NCI-H2107 treated with DMSO at 0.1 percent for 48 hours (cell line): Measurements from ENCODE around the gene CAMKMT.
"Not testable (repeated sequence)": the region's sequence is repeated elsewhere in the genome, so short reads cannot be mapped to it uniquely, and the experiment has no call there.

Experiments
- DNase-seq: peaks from one replicate; lab custom pipeline; 2025; ENCODE audit not compliant: unreplicated experiment; lab: John Stamatoyannopoulos, UW

Gene CAMKMT

GRCh38 chr2:44580875-44581515, 219.2 kb downstream of the CAMKMT start:
- no peak for DNase-seq

GRCh38 chr2:44582363-44583008, 220.7 kb downstream of the CAMKMT start:
- no peak for DNase-seq

DNA sequence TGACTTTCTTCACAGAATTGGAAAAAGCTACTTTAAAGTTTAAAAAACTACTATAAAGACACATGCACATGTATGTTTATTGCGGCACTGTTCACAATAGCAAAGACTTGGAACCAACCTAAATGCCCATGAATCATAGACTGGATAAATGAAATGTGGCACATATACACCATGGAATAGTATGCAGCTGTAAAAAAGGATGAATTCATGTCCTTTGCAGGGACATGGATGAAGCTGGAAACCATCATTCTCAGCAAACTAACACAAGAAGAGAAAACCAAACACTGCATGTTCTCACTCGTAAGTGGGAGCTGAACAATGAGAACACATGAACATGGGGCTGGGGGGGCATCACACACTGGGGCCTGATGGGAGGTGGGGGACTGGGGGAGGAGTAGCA, 233.9 kb downstream of the CAMKMT start:
- not testable (repeated sequence) for DNase-seq

DNA sequence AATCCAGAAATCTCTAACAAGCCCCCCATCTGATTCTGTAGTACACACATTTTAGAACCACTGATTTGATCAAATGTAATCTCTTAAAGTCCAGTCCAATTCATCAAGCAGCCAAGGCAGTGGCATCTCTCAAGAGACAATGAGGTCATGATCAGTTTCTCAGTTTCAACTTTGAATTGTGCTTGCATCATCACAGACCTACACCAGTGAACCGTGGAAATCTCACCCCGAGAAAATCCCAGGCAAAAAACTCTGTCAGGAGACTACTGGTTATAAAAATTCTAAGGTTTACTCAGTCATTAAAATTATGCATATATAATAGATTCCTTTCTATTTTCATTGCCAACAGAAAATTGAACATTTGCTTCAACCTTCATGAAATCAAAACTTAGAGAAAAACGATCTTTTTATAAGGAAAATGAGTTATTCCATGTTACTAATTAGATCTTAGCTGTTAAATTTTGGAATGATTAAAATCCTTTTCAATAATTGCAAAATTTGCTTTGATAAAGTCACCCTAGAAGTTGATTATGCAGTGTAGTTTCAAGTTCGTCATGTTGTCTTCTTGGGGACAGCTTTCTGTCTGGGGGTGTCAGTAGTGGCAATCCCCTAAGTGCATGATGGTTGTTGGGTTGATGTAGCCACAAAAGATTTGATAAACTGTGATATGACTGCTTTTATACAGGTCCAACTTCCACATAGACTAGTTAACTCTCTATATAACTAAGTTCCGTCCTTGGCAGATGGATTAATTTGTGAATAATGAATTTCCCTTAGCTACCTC, 235.0 kb downstream of the CAMKMT start:
- no peak for DNase-seq

DNA sequence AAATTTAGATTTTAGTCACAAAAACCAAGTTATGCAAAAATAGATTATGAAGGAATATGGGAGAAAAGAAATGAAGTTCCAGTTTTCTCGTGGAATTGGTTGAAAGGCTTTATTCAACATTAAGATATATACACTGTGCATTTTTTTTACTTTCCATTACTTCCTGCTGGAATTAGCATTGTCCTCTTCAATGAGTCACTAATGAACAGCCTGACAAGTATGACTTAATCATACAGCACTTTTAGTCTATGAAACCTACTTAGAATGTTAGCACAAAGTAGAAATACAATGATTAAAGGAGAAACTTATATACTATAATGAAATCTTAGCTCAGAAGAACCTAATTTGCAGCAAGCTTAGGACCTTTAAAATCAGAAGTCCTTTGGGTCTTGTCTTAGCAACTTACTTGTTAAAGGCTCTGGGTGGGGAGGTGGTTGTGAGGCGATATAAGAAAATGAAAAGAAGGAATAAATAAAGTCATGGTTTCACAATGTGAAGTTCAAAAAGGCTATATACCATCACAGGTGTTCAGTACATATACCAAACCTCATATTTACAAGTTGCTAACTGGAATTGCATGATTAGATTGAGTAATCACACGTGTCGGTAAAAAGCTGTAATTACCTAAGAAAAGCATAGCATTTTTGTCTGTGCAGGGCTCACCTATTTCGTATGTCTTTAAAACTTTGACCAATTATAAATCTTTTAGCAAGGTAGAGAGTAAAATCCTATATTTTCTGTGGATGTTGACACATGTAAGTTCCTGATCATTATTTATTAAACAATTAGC, 236.8 kb downstream of the CAMKMT start:
- no peak for DNase-seq

DNA sequence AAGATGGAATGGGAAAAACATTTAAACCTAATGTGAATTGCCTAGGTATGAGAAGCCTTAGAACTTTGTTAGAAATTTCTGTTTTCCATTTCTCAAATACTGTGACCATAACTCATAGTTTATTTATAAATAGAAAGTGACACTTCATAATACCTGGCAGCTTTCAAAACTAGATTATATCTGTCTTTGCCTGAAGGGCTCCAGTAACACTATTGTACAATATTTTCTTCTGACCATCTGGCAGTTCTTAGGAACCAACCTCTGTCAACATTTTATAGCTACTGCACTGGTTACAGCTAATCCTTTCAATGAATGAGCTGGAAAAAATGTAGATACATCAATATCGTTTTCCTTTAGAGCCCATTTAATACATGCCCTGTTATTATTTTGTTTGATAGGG, 237.4 kb downstream of the CAMKMT start:
- peak; percentile 21 for DNase-seq

DNA sequence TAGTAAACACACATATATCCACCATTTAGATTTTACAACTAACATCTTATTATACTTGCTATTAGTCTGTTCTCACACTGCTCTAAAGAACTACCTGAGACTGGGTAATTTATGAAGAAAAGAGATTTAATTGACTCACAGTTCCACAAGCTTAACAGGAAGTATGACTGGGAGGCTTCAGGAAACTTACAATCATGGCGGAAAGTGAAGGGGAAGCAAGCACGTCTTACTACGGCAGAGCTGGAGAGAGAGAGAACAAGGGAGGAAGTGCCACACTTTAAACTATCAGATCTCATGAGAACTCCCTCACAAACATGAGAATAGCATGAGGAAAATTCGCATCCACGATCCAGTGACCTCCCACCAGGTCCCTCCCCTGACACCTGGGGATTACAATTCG, 240.7 kb downstream of the CAMKMT start:
- DNase-seq = no peak

- no peak for DNase-seq
These were observed 243.8 kb downstream of the CAMKMT start for GRCh38 chr2:44605511-44605910.

- DNase-seq = no peak
These were observed 250.5 kb downstream of the CAMKMT start for GRCh38 chr2:44612276-44612675.

- DNase-seq = no peak
These were observed 253.2 kb downstream of the CAMKMT start for GRCh38 chr2:44614940-44615339.

- DNase-seq = no peak
These were observed 254.3 kb downstream of the CAMKMT start for GRCh38 chr2:44615950-44616518.

- DNase-seq = no peak
These were observed 255.0 kb downstream of the CAMKMT start for GRCh38 chr2:44616667-44617155.

DNA sequence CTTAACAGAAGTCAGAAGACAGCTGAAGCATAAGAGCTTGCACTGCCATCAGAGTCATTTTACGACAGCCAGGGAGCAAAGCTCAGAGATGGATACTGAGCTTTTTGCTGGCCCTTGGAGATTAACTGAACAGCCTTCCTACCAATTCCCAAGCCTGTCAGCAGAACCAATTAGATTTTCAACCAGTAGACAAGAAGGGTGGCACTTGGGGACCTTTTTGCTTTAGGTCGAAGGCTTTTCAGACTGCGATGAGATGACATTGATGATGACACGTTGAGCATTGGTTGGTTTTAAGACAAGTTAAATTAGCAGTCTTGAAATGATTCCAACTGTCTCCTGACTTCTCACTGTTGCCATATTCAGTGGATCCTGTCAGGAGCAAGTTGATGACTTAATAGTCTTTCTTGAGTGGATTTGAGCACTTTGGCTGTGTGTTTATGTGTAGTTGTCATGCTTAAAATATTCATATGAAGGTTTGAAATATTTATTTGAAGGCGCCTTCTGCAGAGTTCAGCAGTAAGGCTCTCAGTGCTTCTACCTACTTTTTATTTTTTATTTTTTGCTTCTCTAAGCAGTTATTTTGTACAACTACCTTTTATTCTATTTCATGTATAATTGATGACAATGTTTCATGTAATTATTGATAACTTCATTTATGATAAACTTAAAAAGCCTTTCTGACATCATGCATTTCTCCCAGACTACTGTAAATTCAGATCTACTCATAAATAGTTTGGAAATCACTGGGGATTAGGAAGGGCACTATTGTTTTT, 256.7 kb downstream of the CAMKMT start:
- no peak for DNase-seq

- DNase-seq = no peak
These were observed 258.6 kb downstream of the CAMKMT start for GRCh38 chr2:44620189-44620990.

DNA sequence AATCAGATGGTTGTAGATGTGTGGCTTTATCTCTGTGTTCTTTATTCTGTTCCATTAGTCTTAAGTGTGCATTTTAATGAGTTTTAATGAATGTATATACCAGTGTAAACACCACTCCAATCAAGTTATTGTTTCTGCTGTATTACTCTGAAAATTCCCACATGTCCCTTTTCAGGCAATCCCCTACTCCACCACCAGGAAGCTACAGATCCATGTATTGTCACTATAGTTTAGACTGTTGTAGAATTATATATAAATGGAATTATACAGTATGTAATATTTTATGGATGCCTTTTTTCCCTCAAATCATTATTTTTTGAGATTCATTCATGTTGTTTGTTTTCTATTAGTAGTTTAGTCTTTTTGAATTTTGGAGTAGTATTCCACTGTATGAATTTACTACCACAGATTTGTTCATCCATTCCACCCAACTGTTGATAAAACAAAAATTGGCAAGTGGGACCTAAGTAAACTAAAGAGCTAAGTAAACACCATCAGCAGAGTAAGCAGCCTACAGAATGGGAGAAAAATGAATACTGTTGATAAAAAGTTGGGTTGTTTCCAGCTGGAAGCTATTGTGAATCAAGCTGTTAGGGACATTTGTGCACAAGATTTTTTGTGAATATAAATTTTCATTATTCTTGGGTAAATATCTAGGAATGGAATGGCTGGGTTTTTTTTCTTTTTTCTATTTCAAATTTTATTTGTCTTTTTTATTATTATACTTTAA, 262.0 kb downstream of the CAMKMT start:
- DNase-seq = no peak

- no peak for DNase-seq
These were observed 266.6 kb downstream of the CAMKMT start for GRCh38 chr2:44628297-44628696.

DNA sequence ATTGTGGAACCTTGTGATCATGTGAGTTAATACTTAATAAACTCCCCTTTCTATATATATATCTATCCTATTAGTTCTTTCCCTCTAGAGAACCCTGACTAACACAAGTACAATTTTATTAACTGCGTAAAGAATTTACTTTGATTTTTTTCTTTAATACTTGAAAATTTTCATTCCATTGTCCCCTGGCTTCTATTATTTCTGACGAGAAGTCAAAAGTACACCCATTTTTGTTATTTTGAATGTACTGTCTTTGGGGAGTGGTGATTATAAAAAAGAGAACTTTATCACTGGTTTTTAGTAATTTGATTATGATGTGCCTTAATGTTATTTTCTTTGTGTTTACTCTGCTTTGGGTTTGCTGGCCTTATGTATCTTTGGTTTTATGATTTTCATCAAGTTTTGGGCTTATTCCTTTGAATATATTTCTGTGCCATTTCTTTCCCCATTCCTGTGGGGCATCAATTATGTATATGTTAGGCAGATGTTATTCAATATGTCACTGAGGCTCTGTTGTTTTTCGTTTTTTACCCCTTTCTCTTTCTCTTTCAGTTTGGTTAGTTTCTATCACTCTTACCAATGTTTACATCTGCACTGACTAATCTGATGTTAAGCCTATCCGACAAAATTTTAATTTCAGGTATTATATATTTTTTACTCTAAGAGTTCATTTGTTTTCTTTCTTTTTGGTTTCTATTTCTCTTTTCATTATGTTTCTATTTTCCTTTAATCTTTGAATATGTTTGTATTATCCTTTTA, 271.4 kb downstream of the CAMKMT start:
- DNase-seq = no peak

DNA sequence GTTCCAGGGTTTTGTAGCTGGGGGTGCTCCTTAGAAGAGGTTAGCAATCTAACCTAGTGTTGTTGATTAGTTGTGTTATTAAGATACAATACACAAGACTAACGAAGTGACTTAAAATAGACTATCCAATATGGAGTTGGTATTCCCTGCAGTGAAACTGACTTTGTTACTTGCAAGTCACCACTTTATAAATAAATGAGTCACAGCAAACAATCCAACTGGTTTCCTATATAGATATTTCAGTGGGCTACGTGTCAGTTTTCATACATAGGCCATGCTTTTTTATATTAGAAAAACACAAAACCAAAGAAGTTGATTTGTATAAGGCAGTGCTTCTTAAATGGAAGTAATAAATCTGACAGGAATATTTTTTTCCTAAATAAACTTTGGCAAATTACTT, 274.0 kb downstream of the CAMKMT start:
- no peak for DNase-seq
